HEK293T (cell line): ENCODE measurements around the gene MAP4K4.

Source experiments
- FOXA1 ChIP-seq: fragments of 450-650 bp; IDR thresholded peaks from 2 replicates; pipeline ENCODE4 v1.6.1; 2016; ENCODE audit warnings: mild to moderate bottlenecking
- FOXM1 ChIP-seq: fragments of 450-650 bp; IDR thresholded peaks from 2 replicates; pipeline ENCODE4 v1.6.1; 2017; ENCODE audit warnings: mild to moderate bottlenecking, borderline replicate concordance
- L3MBTL2 ChIP-seq: fragments of 450-650 bp; conservative IDR thresholded peaks from 2 replicates; pipeline ENCODE4 v1.6.1; 2016; ENCODE audit warnings: mild to moderate bottlenecking
- NFRKB ChIP-seq: fragments of 450-650 bp; IDR thresholded peaks from 2 replicates; pipeline ENCODE4 v1.6.1; 2016; ENCODE audit warnings: mild to moderate bottlenecking, moderate library complexity
- SP1 ChIP-seq: fragments of 450-650 bp; IDR thresholded peaks from 2 replicates; pipeline ENCODE4 v1.6.1; 2017
- TARDBP ChIP-seq: fragments of 450-650 bp; IDR thresholded peaks from 2 replicates; pipeline ENCODE4 v1.6.1; 2016

DNA sequence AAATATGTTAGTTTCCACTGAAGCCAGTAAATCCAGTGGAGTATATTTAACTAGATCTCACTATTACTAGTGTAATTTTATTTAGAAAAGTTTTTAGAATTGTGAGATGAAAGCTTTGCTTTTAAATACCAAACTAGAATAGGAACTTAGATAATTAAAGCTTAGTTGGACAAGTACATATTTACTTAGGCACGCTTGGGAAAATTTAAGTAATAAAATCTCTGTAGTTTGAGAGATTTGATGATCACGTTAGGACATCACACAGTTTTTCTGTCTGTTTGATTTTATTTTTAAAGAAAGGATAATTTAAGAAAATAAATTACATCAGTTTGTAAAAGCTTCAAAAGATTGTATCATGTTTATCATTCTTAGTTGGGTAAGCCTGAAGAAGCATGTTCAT, 153.5 kb downstream of the MAP4K4 start:
- no peak for TF ChIP-seq FOXM1
- no peak for TF ChIP-seq SP1
- no peak for TF ChIP-seq NFRKB
- TF ChIP-seq L3MBTL2, result no peak
- TF ChIP-seq FOXA1, result no peak
- TF ChIP-seq TARDBP, result no peak
